Lung microvascular endothelial cell (primary cell): Measurements from ENCODE around the gene SYNPO2. TPM values are rescaled to one million over a fixed set of nuclear protein-coding genes. Genes with fewer than 3 reads are reported as not detected.
A peak's percentile ranks its signal among the peaks of the same experiment; 100 is the strongest.
"Not testable (repeated sequence)": the region's sequence is repeated elsewhere in the genome, so short reads cannot be mapped to it uniquely, and the experiment has no call there.

Experiments used
- DNase-seq, 2 donors: peaks; one replicate each; pipeline versions ENCODE4 v3.0.0 to v3.0.0-alpha.2; 2010; ENCODE audit warnings: low read depth in 2 of 2
- total RNA-seq: library from RNA; depleted of rRNA; stranded (reverse); fragments of >200 nt; gene quantifications from 2 replicates; pipeline ENCODE4 v1.2.1, GENCODE V29; 2014

Gene SYNPO2
- total RNA-seq, 1 donor from 2014 or later, result 0.20 TPM

GRCh38 chr4:118878507-118878906 is 10.1 kb upstream of the SYNPO2 start:
- DNase-seq, result not testable (repeated sequence)

GRCh38 chr4:118879409-118879808 is 9.2 kb upstream of the SYNPO2 start:
- no peak for DNase-seq

- DNase-seq, result no peak
Observed at GRCh38 chr4:118881512-118882146, 7.0 kb upstream of the SYNPO2 start.

- no peak for DNase-seq
Observed at GRCh38 chr4:118883861-118884260, 4.8 kb upstream of the SYNPO2 start.

DNA sequence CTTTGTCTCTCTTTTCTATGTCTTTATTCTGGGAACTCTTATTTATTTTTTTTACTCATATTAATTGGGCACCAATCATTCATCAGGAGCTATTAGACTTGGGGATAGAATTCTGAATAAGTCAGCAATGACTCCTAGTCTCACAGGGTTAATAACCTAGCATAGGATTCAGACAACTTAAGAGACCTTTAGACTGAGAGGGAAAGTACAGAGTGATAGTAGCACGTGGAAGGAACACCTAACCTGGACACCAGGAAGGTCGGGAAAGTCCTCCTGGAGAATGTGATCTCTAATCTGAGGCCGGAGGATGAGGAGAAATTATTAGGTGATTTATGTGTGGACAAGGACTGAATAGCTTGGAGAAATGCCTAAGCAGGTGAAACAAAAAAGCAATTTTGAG is 3.9 kb upstream of the SYNPO2 start:
- DNase-seq, result no peak

GRCh38 chr4:118889312-118889691 is 648 bp downstream of the SYNPO2 start:
- no peak for DNase-seq

DNA sequence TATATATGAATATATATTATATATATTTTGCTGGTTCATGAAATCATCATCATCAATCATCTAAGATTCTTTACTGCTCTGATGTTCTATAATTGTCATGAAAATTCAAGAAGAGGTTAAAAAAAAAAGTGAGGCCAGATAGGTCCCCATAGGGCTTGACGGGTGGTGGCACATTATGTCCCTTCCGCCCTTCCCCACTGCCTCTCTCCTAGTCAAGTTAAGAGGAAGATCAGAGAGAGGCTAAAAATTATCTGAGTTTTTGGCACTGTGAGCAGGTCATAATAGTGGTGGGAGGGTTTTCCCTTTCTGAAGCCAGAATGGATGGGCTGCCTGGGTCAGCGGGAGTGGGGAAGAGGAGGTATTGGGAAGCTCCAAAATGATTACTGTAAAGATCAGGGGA is 5.4 kb downstream of the SYNPO2 start:
- no peak for DNase-seq

DNA sequence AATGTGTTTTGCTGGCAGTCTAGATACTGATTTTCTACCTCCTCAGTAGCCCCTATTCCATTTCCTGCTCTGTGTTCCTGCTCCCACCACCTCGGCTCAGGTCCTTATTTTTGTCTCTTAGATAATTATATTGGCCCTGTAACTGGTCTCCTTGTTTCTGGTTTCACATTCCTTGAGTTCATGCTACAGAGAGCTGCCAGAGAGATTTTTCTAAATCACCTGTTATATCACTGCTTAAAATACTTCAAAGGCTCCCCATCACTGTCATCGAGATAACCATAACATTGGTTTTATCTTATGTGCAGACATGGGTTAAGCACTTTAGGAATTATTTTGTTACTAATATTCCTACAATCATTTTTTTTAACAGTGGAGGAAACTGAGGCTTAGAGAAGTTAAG is 9.6 kb downstream of the SYNPO2 start:
- DNase-seq, result no peak

DNA sequence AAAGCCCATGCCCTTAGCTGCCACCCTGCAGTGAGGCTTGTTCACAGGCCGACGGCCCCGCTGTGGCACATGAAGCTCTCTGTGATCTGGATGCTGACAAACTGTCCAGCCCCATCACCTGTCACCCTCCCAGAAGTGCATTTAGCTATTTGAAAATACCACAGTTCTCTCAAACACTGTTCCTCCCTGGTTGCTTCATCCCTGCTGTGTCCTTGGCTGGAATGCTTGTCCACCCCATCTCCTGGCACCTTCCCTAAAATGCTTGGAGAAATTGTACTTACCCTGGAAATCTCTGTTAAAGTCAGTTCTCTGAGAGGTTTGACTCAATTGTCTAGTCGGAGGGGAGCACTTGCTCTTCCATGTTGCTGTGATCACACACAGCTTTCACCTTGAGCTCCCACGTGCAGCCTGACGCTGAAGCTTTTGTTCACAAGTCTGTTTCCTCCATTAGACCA is 10.1 kb downstream of the SYNPO2 start:
- DNase-seq, result no peak

GRCh38 chr4:118904418-118904817 is 15.8 kb downstream of the SYNPO2 start:
- DNase-seq, result no peak

- DNase-seq, result peak; percentile 23 to 25
Observed at GRCh38 chr4:118904935-118905334, 16.3 kb downstream of the SYNPO2 start.

- peak in 1 of 2 donors; percentile 74 for DNase-seq
Observed at GRCh38 chr4:118905566-118905965, 16.9 kb downstream of the SYNPO2 start.

DNA sequence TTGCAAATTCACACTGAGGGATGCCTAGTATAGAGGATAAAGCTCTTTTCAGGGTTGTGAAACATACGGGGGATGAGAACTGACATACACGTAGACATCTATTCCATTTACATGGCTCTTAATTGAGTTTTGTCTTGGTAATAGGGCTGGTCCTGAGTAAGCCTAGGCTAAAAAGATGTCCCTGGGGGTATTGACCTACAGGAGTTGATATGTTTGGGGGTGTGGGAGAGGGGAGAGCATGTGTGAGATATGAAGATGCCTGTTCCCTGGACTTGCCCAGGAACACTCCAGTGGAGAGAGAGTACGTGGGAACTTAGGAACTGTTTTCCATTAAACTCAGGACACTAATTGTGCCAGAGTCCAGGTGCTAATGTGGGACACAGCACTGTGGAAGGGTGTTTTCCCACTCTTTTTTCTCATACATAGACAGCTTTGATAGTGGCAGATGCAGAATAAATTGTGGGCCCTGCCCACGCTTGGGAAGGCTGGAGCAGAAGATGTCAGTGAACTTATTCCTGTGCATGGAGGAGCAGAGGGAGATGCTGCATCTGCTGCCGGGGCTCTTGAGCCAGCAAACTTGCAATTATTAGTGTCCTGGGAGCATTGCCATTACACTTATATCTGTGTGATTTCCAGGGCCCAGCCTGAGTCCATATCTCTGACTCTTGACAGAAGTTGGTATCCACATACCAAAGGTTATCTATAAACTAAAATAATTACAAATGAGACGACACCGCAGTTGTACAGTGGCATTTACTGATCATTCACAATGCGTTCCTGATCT is 20.7 kb downstream of the SYNPO2 start:
- DNase-seq, result no peak

- no peak for DNase-seq
Observed at GRCh38 chr4:118910221-118910620, 21.6 kb downstream of the SYNPO2 start.

GRCh38 chr4:118911238-118911703 is 22.6 kb downstream of the SYNPO2 start:
- DNase-seq, result no peak

DNA sequence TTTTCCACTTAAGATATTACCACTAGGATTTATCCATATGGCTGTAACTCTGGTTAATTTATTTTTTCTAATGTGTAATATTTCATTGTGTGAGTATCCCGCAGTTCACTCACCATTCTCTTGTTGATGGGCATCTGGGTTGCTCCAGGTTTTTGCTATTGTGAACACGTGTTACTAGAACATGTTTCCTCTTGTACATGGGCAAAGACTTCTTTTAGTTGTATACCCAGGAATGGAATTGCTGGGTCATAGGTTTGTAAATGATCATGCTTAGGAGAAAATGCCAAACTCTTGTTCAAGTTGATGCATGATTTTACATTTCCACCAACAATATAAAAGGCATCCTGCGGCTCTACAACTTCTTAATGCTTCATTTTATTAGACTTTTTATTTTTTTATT is 26.8 kb downstream of the SYNPO2 start:
- DNase-seq, result no peak

DNA sequence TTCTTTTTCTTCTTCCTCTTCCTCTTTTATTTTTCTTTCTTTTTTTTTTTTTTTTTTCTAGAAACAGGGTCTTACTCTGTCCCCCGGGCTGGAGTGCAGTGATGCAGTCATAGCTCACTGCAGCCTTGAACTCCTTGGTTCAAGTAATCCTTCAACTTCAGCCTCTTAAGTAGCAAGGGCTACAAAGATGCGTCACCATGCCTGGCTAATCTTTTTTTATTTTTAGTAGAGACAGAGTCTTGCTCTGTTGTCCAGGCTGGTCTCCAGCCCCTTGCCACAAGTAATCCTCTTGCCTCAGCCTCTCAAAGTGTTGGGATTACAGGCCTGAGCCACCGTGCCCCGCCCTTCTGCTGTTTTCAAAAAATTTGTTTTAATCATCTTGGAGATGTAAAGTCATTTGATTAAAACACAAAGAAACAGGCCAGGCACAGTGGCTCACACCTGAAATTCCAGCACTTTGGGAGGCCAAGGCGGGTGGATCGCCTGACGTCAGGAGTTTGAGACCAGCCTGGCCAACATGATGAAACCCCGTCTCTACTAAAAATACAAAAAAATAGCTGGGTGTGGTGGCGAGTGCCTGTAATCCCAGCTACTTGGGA is 28.1 kb downstream of the SYNPO2 start:
- DNase-seq, result no peak

DNA sequence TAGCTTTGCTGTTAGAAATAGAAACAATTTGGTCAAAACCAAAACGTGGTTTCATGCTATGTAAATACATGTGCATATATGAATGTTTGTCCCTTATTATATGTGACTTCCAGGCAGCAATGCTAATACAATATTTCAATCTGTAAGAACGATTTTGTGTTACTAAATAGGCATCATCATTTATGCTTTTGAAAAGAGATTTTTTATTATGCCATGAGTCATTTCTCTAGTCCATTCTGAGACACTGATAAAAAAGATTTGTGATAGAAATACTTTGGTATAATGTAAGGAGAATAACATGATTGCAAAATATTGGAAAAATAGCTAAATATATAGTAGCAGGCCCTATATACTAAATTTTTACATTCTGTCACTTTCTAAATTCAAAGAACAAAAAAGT is 28.9 kb downstream of the SYNPO2 start:
- DNase-seq, result no peak

DNA sequence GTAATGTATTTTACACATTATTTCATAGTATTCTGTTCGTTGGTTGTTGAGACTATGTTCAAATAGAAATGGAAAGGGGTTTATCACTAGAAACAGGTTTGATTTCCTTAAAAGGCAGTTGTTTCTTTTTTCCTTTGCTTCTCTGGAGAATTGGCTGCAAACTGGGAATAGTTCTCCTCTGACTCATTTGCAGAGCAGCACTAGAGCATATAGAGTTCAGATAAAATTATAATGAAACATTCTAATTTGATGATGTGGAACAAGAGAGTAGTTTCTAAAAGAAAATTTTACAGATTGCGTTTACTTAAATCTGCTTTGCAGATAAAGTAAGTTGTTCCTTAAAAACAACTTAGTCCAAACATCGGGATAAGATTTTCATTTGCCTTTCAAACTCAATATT is 29.7 kb downstream of the SYNPO2 start:
- DNase-seq, result peak; percentile 52 to 79

GRCh38 chr4:118920247-118920646 is 31.6 kb downstream of the SYNPO2 start:
- DNase-seq, result peak in 1 of 2 donors; percentile 33

DNA sequence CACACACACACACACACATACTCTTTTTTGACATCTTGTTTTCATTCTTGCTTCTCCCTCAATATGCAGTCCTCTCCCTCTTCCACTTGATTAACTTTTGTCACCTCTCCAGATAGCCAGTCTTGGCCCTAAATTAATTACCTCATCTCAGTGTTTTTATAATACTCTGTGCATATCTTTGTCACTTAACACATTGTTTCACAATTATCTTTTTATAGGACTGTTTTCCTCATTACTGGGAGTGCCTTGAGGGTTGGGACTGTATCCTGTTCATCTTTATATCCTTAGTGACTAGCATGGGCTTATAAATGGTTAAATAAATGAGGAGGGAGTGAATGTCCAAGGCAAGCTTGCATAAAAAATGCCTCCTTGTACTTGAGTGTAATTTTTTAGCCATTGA is 33.1 kb downstream of the SYNPO2 start:
- no peak for DNase-seq

DNA sequence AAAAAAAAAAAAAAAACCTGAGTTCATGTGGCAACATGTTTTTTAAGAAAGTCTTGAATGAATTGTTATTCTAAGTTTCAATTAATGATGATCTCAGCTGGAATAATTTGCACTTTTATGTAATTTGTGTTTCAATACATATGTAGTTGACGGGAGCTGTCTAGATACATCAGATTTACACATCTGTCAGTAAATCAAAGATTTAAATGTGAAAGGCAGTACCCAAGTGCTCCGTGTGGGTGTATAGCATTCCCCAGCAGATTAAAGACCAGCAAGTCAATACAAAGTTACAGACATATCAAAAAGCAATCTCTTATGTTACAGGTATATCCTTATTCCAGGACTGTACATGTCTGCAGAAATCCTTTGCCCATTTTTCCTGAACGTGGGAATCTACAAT is 35.2 kb downstream of the SYNPO2 start:
- DNase-seq, result no peak

DNA sequence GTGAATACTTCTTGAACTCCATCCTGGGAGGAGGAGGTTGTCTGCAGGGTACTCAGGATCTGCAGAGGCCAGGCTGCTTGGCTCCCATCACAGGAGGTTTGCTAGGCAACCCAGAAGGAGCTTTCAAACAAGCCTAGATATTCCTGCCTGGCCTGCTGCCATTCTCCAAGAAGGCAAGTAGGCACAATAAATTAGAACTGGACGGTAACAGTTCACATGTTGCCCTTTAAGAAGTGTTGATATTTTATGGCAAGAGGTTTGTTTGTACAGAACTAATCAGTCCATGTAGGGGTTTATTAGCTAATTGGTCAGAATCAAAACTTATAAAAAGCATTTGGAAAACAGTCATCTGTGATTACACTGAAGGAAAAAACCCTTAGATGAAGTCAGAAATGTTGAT is 39.3 kb downstream of the SYNPO2 start:
- DNase-seq, result no peak
